Measurements from ENCODE around the gene CFAP157. TPM values are rescaled to one million over a fixed set of nuclear protein-coding genes. Genes with fewer than 3 reads are reported as not detected.

CFAP157 gene
- total and polyA plus RNA-seq, 2 of the 13 experiments (the other 11 are each of a cell fraction or from before 2014, with no cell fraction given), result 0.07 TPM; not detected in 1

GRCh38 chr9:127689329-127690000 lies 17.3 kb upstream of the CFAP157 start:
- no TSS peak for BruUV-seq (replicated peaks)
- no peak overlapping the region for H3K27ac ChIP-seq (ENCODE audit: extremely low read length, insufficient read depth, low read length)
- 79% methylated on average over 12 of the region's 13 CpGs for WGBS (ENCODE audit: low lambda C conversion rate)
- no peak overlapping the region for H3K4me3 ChIP-seq (replicated peaks in 1 of 3; ENCODE audit: insufficient read depth in 1 of 3, low read depth in 2 of 3, low read length in 3 of 3)
- intact Hi-C loops (cut with micrococcal nuclease; ENCODE audit: unreplicated experiment), result no loop called here
- TF ChIP-seq MAFF (IDR thresholded peaks at IDR 0.05; ENCODE audit: low read depth, low read length) (peak; percentile 78), ZNF749 (CRISPR knock-in tag; IDR thresholded peaks at IDR 0.05; ENCODE audit: borderline replicate concordance) (no peak), ZNF713 (CRISPR knock-in tag; IDR thresholded peaks at IDR 0.05) (no peak), MAFK (conservative IDR thresholded peaks at IDR 0.05 in 1 of 2, IDR thresholded peaks at IDR 0.05 in 1 of 2; ENCODE audit: low read length in 2 of 2) (peak; percentile 70 to 89), ZBTB3 (CRISPR knock-in tag; IDR thresholded peaks at IDR 0.05; ENCODE audit: borderline replicate concordance, low read depth) (no peak), CEBPB (IDR thresholded peaks at IDR 0.05; ENCODE audit: borderline replicate concordance, low read depth, low read length) (no peak), ZNF180 (CRISPR knock-in tag; IDR thresholded peaks at IDR 0.05; ENCODE audit: borderline replicate concordance, low read depth) (no peak)
- TF ChIP-seq, protein P1, sequence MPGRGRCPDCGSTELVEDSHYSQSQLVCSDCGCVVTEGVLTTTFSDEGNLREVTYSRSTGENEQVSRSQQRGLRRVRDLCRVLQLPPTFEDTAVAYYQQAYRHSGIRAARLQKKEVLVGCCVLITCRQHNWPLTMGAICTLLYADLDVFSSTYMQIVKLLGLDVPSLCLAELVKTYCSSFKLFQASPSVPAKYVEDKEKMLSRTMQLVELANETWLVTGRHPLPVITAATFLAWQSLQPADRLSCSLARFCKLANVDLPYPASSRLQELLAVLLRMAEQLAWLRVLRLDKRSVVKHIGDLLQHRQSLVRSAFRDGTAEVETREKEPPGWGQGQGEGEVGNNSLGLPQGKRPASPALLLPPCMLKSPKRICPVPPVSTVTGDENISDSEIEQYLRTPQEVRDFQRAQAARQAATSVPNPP (CRISPR knock-in tag; IDR thresholded peaks at IDR 0.05), result no peak
- no peaks in the 10 kb centered on the region for H4K20me1 ChIP-seq (ENCODE audit: insufficient read depth, low read length)
- H3K4me2 ChIP-seq (ENCODE audit: low read depth, low read length), result no peak overlapping the region
- H3K9ac ChIP-seq (ENCODE audit: insufficient read depth, low read depth, low read length), result no peak overlapping the region
- no peak overlapping the region for H2AFZ ChIP-seq (ENCODE audit: low read length)
- in situ Hi-C loops (cut with HindIII; ENCODE audit: extremely low pct_ligation_motif_present, low pct_unique_long_range_greater_than_20kb), result no loop called here
- FAIRE-seq (no peak), ATAC-seq (no peak), DNase-seq (ENCODE audit: low spot score) (no peak)
- POLR2A ChIA-PET, result no interaction called here
- no peaks in the 10 kb centered on the region for H3K27me3 ChIP-seq (ENCODE audit: control insufficient read depth in 1 of 2, insufficient read depth in 2 of 2, low read length in 2 of 2)
- H3K79me2 ChIP-seq (ENCODE audit: insufficient read depth, low read length), result no peaks in the 10 kb centered on the region
- CTCF ChIA-PET (ENCODE audit: low intra/inter-chr PET ratio, low total read pairs), result no interaction called here
- H3K9me3 ChIP-seq (ENCODE audit: low read length), result no peaks in the 10 kb centered on the region
- H3K36me3 ChIP-seq (replicated peaks in 1 of 2; ENCODE audit: control insufficient read depth in 1 of 2, insufficient read depth in 2 of 2, low read length in 2 of 2), result no peaks in the 10 kb centered on the region
- H3K4me1 ChIP-seq (ENCODE audit: insufficient read depth, low read length), result peaks cover 15% of the 10 kb centered on the region
